ENCODE results near the gene XKR8. TPM values are rescaled to one million over a fixed set of nuclear protein-coding genes. Genes with fewer than 3 reads are reported as not detected.

Gene XKR8
- total and polyA plus RNA-seq, 2 donors, result 1.3 to 5.2 TPM

GRCh38 chr1:27963393-27963792 lies 3.6 kb downstream of the XKR8 start:
- no peak overlapping the region for H3K4me3 ChIP-seq (ENCODE audit: low read length in 2 of 2)
- H3K27ac ChIP-seq (ENCODE audit: low read depth in 1 of 2, low read length in 1 of 2), result no peak overlapping the region
- H3K4me1 ChIP-seq (ENCODE audit: control insufficient read depth in 2 of 2, insufficient read depth in 2 of 2, low read length in 2 of 2), result peaks cover 14 to 20% of the 10 kb centered on the region in 2 donors
- 98% methylated on average over 11 of the region's 11 CpGs for WGBS
- H3K36me3 ChIP-seq (ENCODE audit: control insufficient read depth in 2 of 2, insufficient read depth in 2 of 2, low read length in 1 of 2), result peaks cover 39 to 42% of the 10 kb centered on the region in 2 donors
- DNase-seq (ENCODE audit: low read depth in 6 of 9, low spot score in 9 of 9), result no peak
- no peaks in the 10 kb centered on the region for H3K9me3 ChIP-seq (ENCODE audit: control insufficient read depth in 2 of 2, insufficient read depth in 1 of 2, low read length in 1 of 2)
- H3K27me3 ChIP-seq (ENCODE audit: control insufficient read depth in 2 of 2, insufficient read depth in 1 of 2, low read length in 1 of 2), result no peaks in the 10 kb centered on the region

- Histone ChIP-seq H3K9me3 (ENCODE audit: control insufficient read depth in 2 of 2, insufficient read depth in 1 of 2, low read length in 1 of 2) (no peaks in the 10 kb centered on the region), H3K36me3 (ENCODE audit: control insufficient read depth in 2 of 2, insufficient read depth in 2 of 2, low read length in 1 of 2) (peaks cover 43 to 45% of the 10 kb centered on the region in 2 donors), H3K27me3 (ENCODE audit: control insufficient read depth in 2 of 2, insufficient read depth in 1 of 2, low read length in 1 of 2) (no peaks in the 10 kb centered on the region), H3K4me1 (ENCODE audit: control insufficient read depth in 2 of 2, insufficient read depth in 2 of 2, low read length in 2 of 2) (peaks cover 0 to 2% of the 10 kb centered on the region in 2 donors), H3K4me3 (ENCODE audit: low read length in 2 of 2) (no peak overlapping the region), H3K27ac (ENCODE audit: low read depth in 1 of 2, low read length in 1 of 2) (no peak overlapping the region)
- WGBS, result 98% methylated on average over 24 of the region's 24 CpGs
- no peak for DNase-seq (ENCODE audit: low read depth in 6 of 9, low spot score in 9 of 9)
Observed at GRCh38 chr1:27966402-27967105, 6.8 kb downstream of the XKR8 start.

GRCh38 chr1:27967106-27967883 lies 7.5 kb downstream of the XKR8 start:
- no peaks in the 10 kb centered on the region for H3K4me1 ChIP-seq (ENCODE audit: control insufficient read depth in 2 of 2, insufficient read depth in 2 of 2, low read length in 2 of 2)
- H3K27me3 ChIP-seq (ENCODE audit: control insufficient read depth in 2 of 2, insufficient read depth in 1 of 2, low read length in 1 of 2), result no peaks in the 10 kb centered on the region
- no peak for DNase-seq (ENCODE audit: low read depth in 6 of 9, low spot score in 9 of 9)
- WGBS, result 98% methylated on average over 12 of the region's 12 CpGs
- H3K9me3 ChIP-seq (ENCODE audit: control insufficient read depth in 2 of 2, insufficient read depth in 1 of 2, low read length in 1 of 2), result no peaks in the 10 kb centered on the region
- H3K27ac ChIP-seq (ENCODE audit: low read depth in 1 of 2, low read length in 1 of 2), result no peak overlapping the region
- no peak overlapping the region for H3K4me3 ChIP-seq (ENCODE audit: low read length in 2 of 2)
- H3K36me3 ChIP-seq (ENCODE audit: control insufficient read depth in 2 of 2, insufficient read depth in 2 of 2, low read length in 1 of 2), result peaks cover 49 to 52% of the 10 kb centered on the region in 2 donors

- Histone ChIP-seq H3K9me3 (ENCODE audit: control insufficient read depth in 2 of 2, insufficient read depth in 1 of 2, low read length in 1 of 2) (no peaks in the 10 kb centered on the region), H3K4me3 (ENCODE audit: low read length in 2 of 2) (no peak overlapping the region), H3K27ac (ENCODE audit: low read depth in 1 of 2, low read length in 1 of 2) (no peak overlapping the region), H3K4me1 (ENCODE audit: control insufficient read depth in 2 of 2, insufficient read depth in 2 of 2, low read length in 2 of 2) (no peaks in the 10 kb centered on the region), H3K36me3 (ENCODE audit: control insufficient read depth in 2 of 2, insufficient read depth in 2 of 2, low read length in 1 of 2) (peaks cover 49 to 57% of the 10 kb centered on the region in 2 donors), H3K27me3 (ENCODE audit: control insufficient read depth in 2 of 2, insufficient read depth in 1 of 2, low read length in 1 of 2) (no peaks in the 10 kb centered on the region)
- WGBS, result 94% methylated on average over 4 of the region's 4 CpGs
- DNase-seq (ENCODE audit: low read depth in 6 of 9, low spot score in 9 of 9), result no peak
Observed at GRCh38 chr1:27967884-27968466, 8.2 kb downstream of the XKR8 start.

GRCh38 chr1:27968692-27969091 lies 8.9 kb downstream of the XKR8 start:
- H3K36me3 ChIP-seq (ENCODE audit: control insufficient read depth in 2 of 2, insufficient read depth in 2 of 2, low read length in 1 of 2), result peaks cover 50 to 57% of the 10 kb centered on the region in 2 donors
- H3K4me1 ChIP-seq (ENCODE audit: control insufficient read depth in 2 of 2, insufficient read depth in 2 of 2, low read length in 2 of 2), result no peaks in the 10 kb centered on the region
- H3K9me3 ChIP-seq (ENCODE audit: control insufficient read depth in 2 of 2, insufficient read depth in 1 of 2, low read length in 1 of 2), result no peaks in the 10 kb centered on the region
- H3K4me3 ChIP-seq (ENCODE audit: low read length in 2 of 2), result no peak overlapping the region
- 95% methylated on average over 3 of the region's 3 CpGs for WGBS
- H3K27me3 ChIP-seq (ENCODE audit: control insufficient read depth in 2 of 2, insufficient read depth in 1 of 2, low read length in 1 of 2), result no peaks in the 10 kb centered on the region
- H3K27ac ChIP-seq (ENCODE audit: low read depth in 1 of 2, low read length in 1 of 2), result no peak overlapping the region
- DNase-seq (ENCODE audit: low read depth in 6 of 9, low spot score in 9 of 9), result no peak

- no peaks in the 10 kb centered on the region for H3K9me3 ChIP-seq (ENCODE audit: control insufficient read depth in 2 of 2, insufficient read depth in 1 of 2, low read length in 1 of 2)
- peaks cover 36 to 53% of the 10 kb centered on the region in 2 donors for H3K36me3 ChIP-seq (ENCODE audit: control insufficient read depth in 2 of 2, insufficient read depth in 2 of 2, low read length in 1 of 2)
- no peak overlapping the region for H3K27ac ChIP-seq (ENCODE audit: low read depth in 1 of 2, low read length in 1 of 2)
- WGBS, result 98% methylated on average over 6 of the region's 6 CpGs
- H3K4me3 ChIP-seq (ENCODE audit: low read length in 2 of 2), result no peak overlapping the region
- DNase-seq (ENCODE audit: low read depth in 6 of 9, low spot score in 9 of 9), result no peak
- H3K27me3 ChIP-seq (ENCODE audit: control insufficient read depth in 2 of 2, insufficient read depth in 1 of 2, low read length in 1 of 2), result no peaks in the 10 kb centered on the region
- no peaks in the 10 kb centered on the region for H3K4me1 ChIP-seq (ENCODE audit: control insufficient read depth in 2 of 2, insufficient read depth in 2 of 2, low read length in 2 of 2)
Observed at GRCh38 chr1:27970401-27970800, 10.6 kb downstream of the XKR8 start.

GRCh38 chr1:27971674-27972073 lies 11.9 kb downstream of the XKR8 start:
- H3K4me1 ChIP-seq (ENCODE audit: control insufficient read depth in 2 of 2, insufficient read depth in 2 of 2, low read length in 2 of 2), result no peaks in the 10 kb centered on the region
- H3K4me3 ChIP-seq (ENCODE audit: low read length in 2 of 2), result no peak overlapping the region
- no peak for DNase-seq (ENCODE audit: low read depth in 6 of 9, low spot score in 9 of 9)
- no peaks in the 10 kb centered on the region for H3K27me3 ChIP-seq (ENCODE audit: control insufficient read depth in 2 of 2, insufficient read depth in 1 of 2, low read length in 1 of 2)
- no peak overlapping the region for H3K27ac ChIP-seq (ENCODE audit: low read depth in 1 of 2, low read length in 1 of 2)
- H3K9me3 ChIP-seq (ENCODE audit: control insufficient read depth in 2 of 2, insufficient read depth in 1 of 2, low read length in 1 of 2), result no peaks in the 10 kb centered on the region
- H3K36me3 ChIP-seq (ENCODE audit: control insufficient read depth in 2 of 2, insufficient read depth in 2 of 2, low read length in 1 of 2), result peaks cover 29 to 43% of the 10 kb centered on the region in 2 donors

- no peaks in the 10 kb centered on the region for H3K4me1 ChIP-seq (ENCODE audit: control insufficient read depth in 2 of 2, insufficient read depth in 2 of 2, low read length in 2 of 2)
- H3K36me3 ChIP-seq (ENCODE audit: control insufficient read depth in 2 of 2, insufficient read depth in 2 of 2, low read length in 1 of 2), result peaks cover 27 to 39% of the 10 kb centered on the region in 2 donors
- H3K4me3 ChIP-seq (ENCODE audit: low read length in 2 of 2), result no peak overlapping the region
- no peaks in the 10 kb centered on the region for H3K9me3 ChIP-seq (ENCODE audit: control insufficient read depth in 2 of 2, insufficient read depth in 1 of 2, low read length in 1 of 2)
- WGBS, result 95% methylated on average over 4 of the region's 4 CpGs
- no peaks in the 10 kb centered on the region for H3K27me3 ChIP-seq (ENCODE audit: control insufficient read depth in 2 of 2, insufficient read depth in 1 of 2, low read length in 1 of 2)
- no peak for DNase-seq (ENCODE audit: low read depth in 6 of 9, low spot score in 9 of 9)
- H3K27ac ChIP-seq (ENCODE audit: low read depth in 1 of 2, low read length in 1 of 2), result no peak overlapping the region
Observed at GRCh38 chr1:27972141-27972540, 12.4 kb downstream of the XKR8 start.

GRCh38 chr1:27973771-27974416 lies 14.1 kb downstream of the XKR8 start:
- DNase-seq (ENCODE audit: low read depth in 6 of 9, low spot score in 9 of 9), result no peak
- H3K27ac ChIP-seq (ENCODE audit: low read depth in 1 of 2, low read length in 1 of 2), result no peak overlapping the region
- H3K4me3 ChIP-seq (ENCODE audit: low read length in 2 of 2), result no peak overlapping the region
- no peaks in the 10 kb centered on the region for H3K4me1 ChIP-seq (ENCODE audit: control insufficient read depth in 2 of 2, insufficient read depth in 2 of 2, low read length in 2 of 2)
- H3K36me3 ChIP-seq (ENCODE audit: control insufficient read depth in 2 of 2, insufficient read depth in 2 of 2, low read length in 1 of 2), result peaks cover 15 to 26% of the 10 kb centered on the region in 2 donors
- H3K27me3 ChIP-seq (ENCODE audit: control insufficient read depth in 2 of 2, insufficient read depth in 1 of 2, low read length in 1 of 2), result no peaks in the 10 kb centered on the region
- H3K9me3 ChIP-seq (ENCODE audit: control insufficient read depth in 2 of 2, insufficient read depth in 1 of 2, low read length in 1 of 2), result no peaks in the 10 kb centered on the region
- WGBS, result 97% methylated on average over 4 of the region's 4 CpGs

Measured in thymus (tissue), 11 donors.